IPS-15b (cell line): ENCODE data around the gene SAPCD2.

Experiments
- H3K27me3 ChIP-seq: one replicate; pipeline ENCODE4 v1.6.1; 2013; ENCODE audit warnings: low read length; ENCODE audit not compliant: control insufficient read depth, insufficient read depth
- H3K36me3 ChIP-seq: one replicate; pipeline ENCODE4 v1.6.1; 2013; ENCODE audit warnings: low read length; ENCODE audit not compliant: control insufficient read depth, insufficient read depth
- H3K4me1 ChIP-seq: one replicate; pipeline ENCODE4 v1.6.1; 2013; ENCODE audit warnings: mild to moderate bottlenecking, low read length; ENCODE audit not compliant: control insufficient read depth, insufficient read depth
- H3K4me3 ChIP-seq: one replicate; pipeline ENCODE4 v1.5.1; 2013; ENCODE audit warnings: low read depth, low read length
- H3K9ac ChIP-seq: one replicate; pipeline ENCODE4 v1.6.1; 2013; ENCODE audit warnings: low read depth, mild to moderate bottlenecking, low read length
- H3K9me3 ChIP-seq: one replicate; pipeline ENCODE4 v1.6.1; 2013; ENCODE audit warnings: mild to moderate bottlenecking, low read length; ENCODE audit not compliant: control insufficient read depth, insufficient read depth

SAPCD2 gene

DNA sequence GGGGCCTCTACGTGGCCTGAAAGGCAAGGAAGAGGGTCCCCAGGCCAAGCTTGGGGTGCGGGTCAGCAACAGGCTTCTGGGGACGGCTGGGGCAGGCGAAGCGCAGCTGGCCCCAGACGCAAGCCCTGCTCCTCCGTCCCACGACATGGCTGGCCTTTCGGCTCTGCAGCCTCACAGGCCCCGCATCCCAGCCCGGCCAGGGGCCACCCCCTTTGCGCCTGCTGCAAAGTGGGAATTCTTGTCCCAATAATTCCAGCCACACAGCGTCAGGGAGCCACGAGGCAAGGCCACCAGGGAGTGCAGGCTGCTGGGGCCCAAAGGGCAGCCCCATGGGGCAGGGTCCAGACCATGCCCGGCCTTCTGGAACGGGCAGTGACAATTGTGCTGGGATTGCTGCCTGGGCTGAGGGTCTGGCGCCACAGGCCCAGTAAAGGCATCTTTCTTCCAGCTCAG is 15.4 kb downstream of the SAPCD2 start:
- Histone ChIP-seq H3K9me3 (no peaks in the 10 kb centered on the region), H3K4me3 (no peak overlapping the region), H3K9ac (no peak overlapping the region), H3K36me3 (no peaks in the 10 kb centered on the region), H3K4me1 (peaks cover 3% of the 10 kb centered on the region), H3K27me3 (peaks cover 21% of the 10 kb centered on the region)

DNA sequence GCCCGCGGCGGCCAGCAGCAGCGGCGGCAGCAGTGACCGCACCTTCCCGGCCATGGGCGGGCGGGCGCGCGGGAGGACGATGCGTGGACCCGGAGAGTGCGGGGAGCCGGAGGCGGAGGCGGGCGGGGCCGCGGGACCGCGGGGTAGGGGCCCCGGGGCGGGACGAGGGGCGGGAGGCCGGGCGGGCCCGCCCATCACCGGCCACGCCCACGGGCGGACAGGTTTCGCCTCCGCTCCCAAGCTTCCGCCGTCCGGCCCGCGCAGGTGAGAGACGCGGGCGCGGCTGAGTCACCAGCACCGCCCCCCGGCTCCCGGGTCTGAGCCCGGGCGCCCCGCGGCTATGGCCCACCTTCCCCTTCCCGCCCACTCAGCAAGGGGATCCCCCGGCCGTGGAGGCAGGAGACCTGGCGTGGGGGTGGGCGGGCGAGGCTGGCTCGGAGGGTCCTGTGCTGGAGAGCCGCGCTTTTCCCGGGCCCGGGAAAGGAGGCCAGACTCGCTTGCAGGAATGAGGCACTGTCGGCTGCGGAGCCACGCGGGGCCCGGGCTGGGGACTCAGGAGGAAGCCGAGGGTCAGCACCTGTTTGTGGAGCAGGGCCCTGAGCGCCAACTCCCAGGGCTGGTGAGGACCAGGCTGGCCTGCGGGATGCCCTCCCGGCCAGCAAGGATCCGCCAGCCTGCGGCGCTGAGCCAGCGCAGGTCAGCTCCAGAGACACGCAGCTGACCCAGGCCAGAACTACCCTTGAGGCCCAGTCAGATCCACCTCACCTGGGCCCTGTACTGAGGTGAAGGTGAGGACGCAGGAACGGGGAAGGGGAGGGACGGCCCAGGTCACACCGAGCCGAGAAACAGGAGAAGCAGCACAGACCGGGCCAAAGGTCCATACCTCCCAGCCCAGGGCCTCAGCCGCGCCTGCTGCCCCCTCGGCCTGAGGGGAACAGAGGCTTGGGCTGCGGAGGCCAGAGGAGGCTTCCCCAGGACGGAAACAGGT is 16.1 kb downstream of the SAPCD2 start, which contains the start of gene ENTPD2:
TSS of gene ENTPD2 (minus strand) at position 118 of the 988 bp plus-strand sequence. CDS start at position 54, 64 bp downstream.
- peak within 1 kb of the TSS; percentile 43 for H3K4me3 ChIP-seq
- H3K9me3 ChIP-seq = no peaks in the 10 kb centered on the region
- H3K27me3 ChIP-seq = peaks cover 25% of the 10 kb centered on the region
- no peaks in the 10 kb centered on the region for H3K36me3 ChIP-seq
- H3K9ac ChIP-seq = no peak within 1 kb of the TSS
- peaks cover 3% of the 10 kb centered on the region for H3K4me1 ChIP-seq

- peak overlapping the region; percentile 43 for H3K4me3 ChIP-seq
Measured at GRCh38 chr9:137052998-137053943, 17.1 kb downstream of the SAPCD2 start.

GRCh38 chr9:137052293-137052692 is 18.1 kb downstream of the SAPCD2 start:
- Histone ChIP-seq H3K36me3 (no peaks in the 10 kb centered on the region), H3K27me3 (peaks cover 36% of the 10 kb centered on the region), H3K4me1 (peaks cover 3% of the 10 kb centered on the region), H3K9me3 (no peaks in the 10 kb centered on the region), H3K9ac (no peak overlapping the region), H3K4me3 (no peak overlapping the region)

More at GRCh38 chr9:137052998-137053943, 17.1 kb downstream of the SAPCD2 start:
- H3K36me3 ChIP-seq = no peaks in the 10 kb centered on the region
- H3K4me1 ChIP-seq = peaks cover 3% of the 10 kb centered on the region
- H3K9ac ChIP-seq = no peak overlapping the region
- H3K9me3 ChIP-seq = no peaks in the 10 kb centered on the region
- peaks cover 29% of the 10 kb centered on the region for H3K27me3 ChIP-seq

GRCh38 chr9:137051145-137051724 is 19.1 kb downstream of the SAPCD2 start:
- Histone ChIP-seq H3K4me1 (peaks cover 3% of the 10 kb centered on the region), H3K9ac (no peak overlapping the region), H3K36me3 (no peaks in the 10 kb centered on the region), H3K9me3 (no peaks in the 10 kb centered on the region), H3K27me3 (peaks cover 41% of the 10 kb centered on the region), H3K4me3 (no peak overlapping the region)

- no peak overlapping the region for H3K4me3 ChIP-seq
- H3K36me3 ChIP-seq = no peaks in the 10 kb centered on the region
- peaks cover under 1% of the 10 kb centered on the region for H3K4me1 ChIP-seq
- no peaks in the 10 kb centered on the region for H3K9me3 ChIP-seq
- peaks cover 41% of the 10 kb centered on the region for H3K27me3 ChIP-seq
- H3K9ac ChIP-seq = no peak overlapping the region
Measured at GRCh38 chr9:137050570-137050969, 19.8 kb downstream of the SAPCD2 start.

DNA sequence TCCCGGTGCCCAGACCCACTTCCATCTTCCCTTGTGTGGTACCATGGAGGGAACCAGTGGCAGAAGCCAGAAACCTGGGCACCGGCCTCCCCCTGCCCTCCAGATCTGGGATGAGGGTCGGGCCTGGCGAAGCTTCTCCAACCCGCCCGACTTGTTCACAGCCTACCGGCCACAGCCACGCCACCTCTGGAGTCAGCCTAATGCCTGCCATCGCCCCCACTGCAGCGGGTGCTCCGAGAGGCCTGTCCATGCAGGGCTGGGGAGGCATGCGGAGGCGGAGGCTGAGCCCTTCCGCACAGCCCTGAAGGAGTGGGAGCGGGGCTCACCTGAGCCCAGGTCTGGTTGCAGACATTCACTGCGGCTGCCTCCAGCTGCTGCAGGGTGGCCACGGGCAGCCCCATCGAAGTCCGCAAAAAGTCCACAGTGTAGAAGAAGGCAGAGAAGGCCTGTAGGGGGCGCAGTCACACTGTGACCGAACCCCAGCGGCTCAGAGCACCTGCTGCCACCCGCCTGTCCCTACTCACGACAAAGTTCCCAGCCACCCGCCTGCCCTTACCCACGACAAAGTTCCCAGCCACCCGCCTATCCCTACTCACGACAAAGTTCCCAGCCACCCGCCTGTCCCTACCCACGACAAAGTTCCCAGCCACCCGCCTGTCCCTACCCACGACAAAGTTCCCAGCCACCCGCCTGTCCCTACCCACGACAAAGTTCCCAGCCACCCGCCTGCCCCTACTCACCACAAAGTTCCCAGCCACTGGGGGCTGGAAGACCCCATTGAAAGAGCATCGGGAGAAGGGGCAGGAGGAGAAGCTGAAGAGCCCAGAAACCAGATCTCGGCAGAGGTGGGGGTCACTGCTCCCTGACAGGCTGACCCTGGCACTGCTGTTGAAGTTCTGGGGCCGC is 20.6 kb downstream of the SAPCD2 start:
- H3K9ac ChIP-seq = no peak overlapping the region
- H3K4me1 ChIP-seq = no peaks in the 10 kb centered on the region
- peaks cover 49% of the 10 kb centered on the region for H3K27me3 ChIP-seq
- H3K4me3 ChIP-seq = no peak overlapping the region
- H3K36me3 ChIP-seq = no peaks in the 10 kb centered on the region
- H3K9me3 ChIP-seq = no peaks in the 10 kb centered on the region

GRCh38 chr9:137048655-137049543 is 21.5 kb downstream of the SAPCD2 start:
- no peaks in the 10 kb centered on the region for H3K36me3 ChIP-seq

GRCh38 chr9:137046088-137046787 is 24.1 kb downstream of the SAPCD2 start, which contains the start of gene NPDC1:
Gene NPDC1, minus strand, starts transcription at chr9:137046177. Its CDS starts 188 bp downstream, at chr9:137045989.
- Histone ChIP-seq H3K4me3 (peak within 1 kb of the TSS; percentile 63), H3K9ac (no peak within 1 kb of the TSS), H3K36me3 (peaks cover 3% of the 10 kb centered on the region), H3K4me1 (no peaks in the 10 kb centered on the region), H3K9me3 (no peaks in the 10 kb centered on the region), H3K27me3 (peaks cover 30% of the 10 kb centered on the region)

More at GRCh38 chr9:137048655-137049543, 21.5 kb downstream of the SAPCD2 start:
- no peaks in the 10 kb centered on the region for H3K9me3 ChIP-seq
- no peak overlapping the region for H3K9ac ChIP-seq
- peaks cover 45% of the 10 kb centered on the region for H3K27me3 ChIP-seq
- H3K4me1 ChIP-seq = no peaks in the 10 kb centered on the region
- H3K4me3 ChIP-seq = no peak overlapping the region
